Neutrophil (primary cell): ENCODE data around the gene EIF3K.

ENCODE experiments used
- H3K27ac ChIP-seq: fragments of 200-600 bp; sonication (generic); 2 replicates; pipeline ENCODE4 v1.5.1; 2016; ENCODE audit warnings: mild to moderate bottlenecking, moderate library complexity
- H3K27me3 ChIP-seq: fragments of 200-600 bp; sonication (generic); 2 replicates; pipeline ENCODE4 v1.6.0; 2016; ENCODE audit warnings: mild to moderate bottlenecking
- H3K36me3 ChIP-seq: fragments of 200-600 bp; sonication (generic); 2 replicates; pipeline ENCODE4 v1.5.1; 2017
- H3K4me1 ChIP-seq, 2 experiments: fragments of 200-600 bp in 1 of 2; sonication (generic) in 1 of 2; 1 replicate in 1 of 2; 2 replicates in 1 of 2; pipeline versions ENCODE4 v1.5.1 to v1.6.1; 2013 to 2016; ENCODE audit warnings: low read depth in 1 of 2, low read length in 1 of 2, mild to moderate bottlenecking in 1 of 2, moderate library complexity in 1 of 2; ENCODE audit not compliant: control insufficient read depth in 1 of 2, insufficient read depth in 1 of 2
- H3K4me3 ChIP-seq, 2 experiments: fragments of 200-600 bp in 1 of 2; sonication (generic) in 1 of 2; 1 replicate in 1 of 2; 2 replicates in 1 of 2; pipeline ENCODE4 v1.5.1; 2013 to 2016; ENCODE audit warnings: low read depth in 1 of 2, low read length in 1 of 2, mild to moderate bottlenecking in 1 of 2, moderate library complexity in 1 of 2
- H3K9me3 ChIP-seq: fragments of 200-600 bp; sonication (generic); 2 replicates; pipeline ENCODE4 v1.5.1; 2016
- TF ChIP-seq, protein P1 (sequence below): fragments of 200-600 bp; sonication (generic); IDR thresholded peaks from 2 replicates; pipeline ENCODE4 v1.5.1; 2016; ENCODE audit warnings: antibody characterized with exemption

EIF3K gene

DNA sequence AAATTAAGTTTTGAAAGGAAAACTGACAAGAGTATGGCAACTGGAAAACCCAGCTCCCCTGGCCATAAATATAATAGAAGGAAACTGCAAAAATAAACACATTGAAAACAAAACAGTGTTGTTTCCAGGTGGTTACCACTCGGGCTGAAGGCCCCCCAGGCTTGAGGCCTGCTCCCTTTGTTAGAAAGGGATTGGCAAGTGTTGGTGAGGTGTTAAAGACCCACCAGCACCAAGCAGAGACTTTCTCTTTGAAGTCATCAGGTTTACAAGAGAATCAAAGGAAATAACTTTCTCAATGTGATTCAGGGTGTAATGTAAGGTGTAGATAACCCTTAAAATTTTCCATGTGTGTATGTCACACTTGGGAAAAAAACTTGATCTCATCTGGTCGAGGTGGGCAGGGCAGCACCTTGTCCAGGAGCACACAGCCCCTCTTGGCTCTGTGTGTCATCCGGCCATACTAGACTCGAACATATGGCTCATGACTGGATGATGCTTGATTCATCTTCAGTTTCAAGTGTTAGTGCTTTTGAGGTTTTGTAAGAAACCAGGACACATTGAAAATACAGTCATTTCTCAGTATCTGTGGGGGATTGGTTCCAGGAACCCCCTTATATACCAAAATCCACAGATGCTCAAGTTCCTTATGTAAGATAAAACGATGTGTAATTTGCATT, 36.3 kb downstream of the EIF3K start:
- TF ChIP-seq, protein P1, sequence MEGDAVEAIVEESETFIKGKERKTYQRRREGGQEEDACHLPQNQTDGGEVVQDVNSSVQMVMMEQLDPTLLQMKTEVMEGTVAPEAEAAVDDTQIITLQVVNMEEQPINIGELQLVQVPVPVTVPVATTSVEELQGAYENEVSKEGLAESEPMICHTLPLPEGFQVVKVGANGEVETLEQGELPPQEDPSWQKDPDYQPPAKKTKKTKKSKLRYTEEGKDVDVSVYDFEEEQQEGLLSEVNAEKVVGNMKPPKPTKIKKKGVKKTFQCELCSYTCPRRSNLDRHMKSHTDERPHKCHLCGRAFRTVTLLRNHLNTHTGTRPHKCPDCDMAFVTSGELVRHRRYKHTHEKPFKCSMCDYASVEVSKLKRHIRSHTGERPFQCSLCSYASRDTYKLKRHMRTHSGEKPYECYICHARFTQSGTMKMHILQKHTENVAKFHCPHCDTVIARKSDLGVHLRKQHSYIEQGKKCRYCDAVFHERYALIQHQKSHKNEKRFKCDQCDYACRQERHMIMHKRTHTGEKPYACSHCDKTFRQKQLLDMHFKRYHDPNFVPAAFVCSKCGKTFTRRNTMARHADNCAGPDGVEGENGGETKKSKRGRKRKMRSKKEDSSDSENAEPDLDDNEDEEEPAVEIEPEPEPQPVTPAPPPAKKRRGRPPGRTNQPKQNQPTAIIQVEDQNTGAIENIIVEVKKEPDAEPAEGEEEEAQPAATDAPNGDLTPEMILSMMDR, result no peak
- no peaks in the 10 kb centered on the region for H3K9me3 ChIP-seq
- H3K36me3 ChIP-seq, result no peaks in the 10 kb centered on the region
- H3K4me1 ChIP-seq, result peaks cover 87 to 94% of the 10 kb centered on the region in 2 experiments
- H3K27ac ChIP-seq, result peak overlapping the region; percentile 64
- no peaks in the 10 kb centered on the region for H3K27me3 ChIP-seq
- no peak overlapping the region for H3K4me3 ChIP-seq

DNA sequence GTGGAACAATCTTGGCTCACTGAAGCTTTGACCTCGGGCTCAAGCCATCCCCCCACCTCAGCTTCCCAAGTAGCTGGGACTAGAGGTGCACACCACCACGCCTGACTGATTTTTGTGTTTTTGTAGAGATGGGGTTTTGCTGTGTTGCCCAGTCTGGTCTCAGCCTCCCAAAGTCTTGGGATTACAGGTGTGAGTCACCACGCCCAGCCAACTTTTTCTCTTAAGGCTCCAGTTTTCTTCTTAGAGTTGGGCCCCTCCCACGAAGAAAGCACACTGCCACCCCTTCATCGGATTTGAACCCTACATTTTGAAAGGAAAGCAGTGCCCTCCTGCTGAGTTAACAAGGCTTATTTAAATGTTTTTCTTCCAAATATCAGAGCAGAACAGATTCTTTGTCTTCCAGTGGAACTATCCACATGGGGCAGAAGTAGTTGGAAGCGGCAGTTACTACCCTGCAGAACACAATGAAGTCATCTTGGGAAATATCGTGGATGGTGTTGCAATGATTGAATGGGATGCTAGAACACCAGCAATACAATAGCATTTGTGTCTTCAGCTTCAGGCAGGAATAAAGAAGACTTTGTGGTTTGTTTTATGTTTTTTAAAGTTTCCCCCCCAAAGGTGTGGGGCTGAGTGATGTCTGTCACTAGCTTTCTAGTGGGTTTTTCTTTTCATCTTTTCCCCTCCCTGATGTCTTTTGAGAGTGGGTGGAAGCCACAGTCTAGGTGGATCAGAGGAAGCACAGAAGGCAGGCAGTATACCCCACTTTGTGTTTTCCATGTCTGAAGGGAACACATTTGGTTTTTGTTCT, 37.4 kb downstream of the EIF3K start:
- Histone ChIP-seq H3K27ac (peak overlapping the region; percentile 64), H3K4me3 (no peak overlapping the region), H3K27me3 (no peaks in the 10 kb centered on the region), H3K9me3 (no peaks in the 10 kb centered on the region), H3K4me1 (peaks cover 87 to 89% of the 10 kb centered on the region in 2 experiments), H3K36me3 (no peaks in the 10 kb centered on the region)
- TF ChIP-seq, protein P1, result no peak

DNA sequence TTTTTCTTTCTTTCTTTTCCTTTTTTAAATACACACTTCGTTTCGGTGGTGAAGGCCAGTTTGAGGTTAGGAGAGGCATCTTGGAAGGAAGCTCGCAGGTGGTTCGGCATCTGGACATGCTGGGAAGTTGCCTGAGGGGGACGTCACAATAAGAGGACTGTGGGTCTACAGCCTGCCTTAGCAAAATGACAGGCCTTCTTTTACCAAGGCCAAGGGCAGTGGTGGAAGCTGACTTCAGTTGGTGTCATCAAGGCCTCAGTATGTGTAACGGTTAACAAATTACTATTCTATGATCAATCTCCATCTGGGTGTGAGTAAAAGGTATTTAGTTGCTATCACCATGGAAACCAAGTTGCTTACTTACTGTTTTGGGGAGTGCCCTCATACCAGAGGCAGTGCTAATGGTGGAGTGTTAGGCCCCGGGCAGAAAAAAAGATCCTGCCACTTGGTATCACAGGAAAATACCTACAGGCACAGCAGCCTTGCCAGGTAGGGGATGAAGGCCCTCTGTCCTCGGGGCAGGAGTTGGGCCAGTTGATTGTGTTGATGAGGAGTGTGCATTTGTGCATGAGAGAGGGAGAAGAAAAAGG, 38.7 kb downstream of the EIF3K start:
- TF ChIP-seq, protein P1, result no peak
- H3K9me3 ChIP-seq, result no peaks in the 10 kb centered on the region
- no peak overlapping the region for H3K4me3 ChIP-seq
- H3K36me3 ChIP-seq, result no peaks in the 10 kb centered on the region
- peak overlapping the region; percentile 64 for H3K27ac ChIP-seq
- no peaks in the 10 kb centered on the region for H3K27me3 ChIP-seq
- H3K4me1 ChIP-seq, result peaks cover 85 to 87% of the 10 kb centered on the region in 2 experiments

DNA sequence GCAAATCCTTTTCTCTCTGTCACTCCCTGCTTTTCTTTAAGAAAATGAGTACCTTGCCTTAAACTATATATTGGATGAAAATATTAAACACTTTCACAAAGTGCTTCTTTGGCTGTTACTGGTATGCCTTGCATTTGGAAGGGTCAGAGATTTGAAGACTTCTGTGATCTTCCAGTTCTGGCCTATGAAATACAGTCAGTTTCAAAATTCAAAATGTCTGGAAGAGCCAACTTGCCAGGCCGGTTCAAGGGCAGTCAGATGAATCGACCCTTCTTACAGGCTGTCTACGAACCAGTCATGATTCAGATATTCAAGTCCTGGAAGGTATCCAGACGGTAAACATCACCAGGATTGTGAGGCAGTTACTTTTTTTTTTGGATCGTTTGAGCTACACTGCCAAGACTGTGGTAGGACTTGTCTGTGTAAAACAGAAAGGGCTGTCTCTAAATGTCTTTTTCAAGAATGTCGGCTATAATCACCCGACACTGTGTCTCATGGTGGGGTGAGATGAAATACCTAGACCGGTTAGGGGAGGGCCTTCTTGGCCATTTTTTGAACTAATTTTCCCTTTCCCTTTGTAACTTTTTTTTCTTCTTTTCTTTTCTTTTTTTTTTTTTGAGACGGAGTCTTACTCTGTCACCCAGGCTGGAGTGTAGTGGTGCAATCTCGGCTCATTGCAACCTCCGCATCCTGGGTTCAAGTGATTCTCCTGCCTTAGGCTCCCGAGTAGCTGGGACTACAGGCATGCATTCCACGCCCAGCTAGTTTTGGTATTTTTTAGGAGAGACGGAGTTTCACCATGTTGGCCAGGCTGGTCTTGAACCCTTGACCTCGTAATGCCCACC, 39.7 kb downstream of the EIF3K start:
- no peaks in the 10 kb centered on the region for H3K36me3 ChIP-seq
- H3K4me3 ChIP-seq, result no peak overlapping the region
- TF ChIP-seq, protein P1, result no peak
- peak overlapping the region; percentile 88 for H3K27ac ChIP-seq
- H3K4me1 ChIP-seq, result peaks cover 85 to 87% of the 10 kb centered on the region in 2 experiments
- H3K9me3 ChIP-seq, result no peaks in the 10 kb centered on the region
- H3K27me3 ChIP-seq, result no peaks in the 10 kb centered on the region

DNA sequence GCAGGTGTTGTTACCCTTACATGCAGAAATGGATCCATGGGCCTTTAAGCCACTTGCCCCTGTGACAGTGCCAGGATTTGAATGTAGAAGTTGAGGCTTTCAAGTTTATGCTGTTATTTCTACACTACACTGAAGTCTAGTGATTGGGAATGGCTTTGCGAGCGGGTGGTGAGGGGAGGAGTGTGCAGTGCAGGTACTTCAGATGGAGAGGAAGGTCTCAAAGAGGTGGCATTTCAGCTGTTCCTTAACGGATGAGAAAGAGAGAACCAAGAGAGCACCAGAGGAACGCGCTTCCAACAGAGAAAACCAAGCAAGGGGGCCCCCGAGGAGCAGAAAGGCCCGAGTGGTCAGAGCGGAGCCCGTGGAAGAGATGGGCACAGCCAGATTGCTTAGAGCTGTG, 41.7 kb downstream of the EIF3K start:
- H3K36me3 ChIP-seq, result no peaks in the 10 kb centered on the region
- no peaks in the 10 kb centered on the region for H3K9me3 ChIP-seq
- H3K4me3 ChIP-seq, result no peak overlapping the region
- H3K27ac ChIP-seq, result peak overlapping the region; percentile 88
- TF ChIP-seq, protein P1, result no peak
- H3K27me3 ChIP-seq, result no peaks in the 10 kb centered on the region
- H3K4me1 ChIP-seq, result peaks cover 90 to 92% of the 10 kb centered on the region in 2 experiments
